Fibroblast of peridontal ligament (primary cell): ENCODE measurements around the gene CEP63.
"Not testable (repeated sequence)": the region's sequence is repeated elsewhere in the genome, so short reads cannot be mapped to it uniquely, and the experiment has no call there.

ENCODE experiments used
- DNase-seq: peaks from one replicate; pipeline ENCODE4 v3.0.0-alpha.2; 2010; ENCODE audit errors: extremely low read depth

Gene CEP63

DNA sequence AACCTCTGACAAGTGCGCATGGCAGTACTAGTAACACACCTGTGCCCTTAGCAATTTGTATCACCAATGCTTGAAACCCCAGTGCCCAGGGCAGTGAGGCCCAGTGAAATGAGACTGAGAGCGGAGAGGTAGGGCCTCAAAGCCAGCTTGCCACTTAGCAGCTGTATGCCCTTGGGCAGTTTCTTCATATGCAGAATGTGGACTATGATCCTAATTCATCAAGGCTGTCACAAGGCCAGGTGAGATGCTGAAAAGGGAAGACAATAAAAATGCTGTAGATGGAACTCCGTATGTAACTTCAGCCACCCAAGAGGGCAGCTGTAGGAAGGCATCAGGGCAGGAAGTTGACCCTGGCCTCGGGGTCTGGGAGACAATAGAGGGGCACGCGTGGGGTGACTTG is 90.6 kb downstream of the CEP63 start:
- DNase-seq, result no peak

- no peak for DNase-seq
These were observed 91.0 kb downstream of the CEP63 start for GRCh38 chr3:134576831-134577230.

- DNase-seq, result no peak
These were observed 93.3 kb downstream of the CEP63 start for GRCh38 chr3:134579141-134579665.

- DNase-seq, result no peak
These were observed 104.9 kb downstream of the CEP63 start for GRCh38 chr3:134590766-134591165.

DNA sequence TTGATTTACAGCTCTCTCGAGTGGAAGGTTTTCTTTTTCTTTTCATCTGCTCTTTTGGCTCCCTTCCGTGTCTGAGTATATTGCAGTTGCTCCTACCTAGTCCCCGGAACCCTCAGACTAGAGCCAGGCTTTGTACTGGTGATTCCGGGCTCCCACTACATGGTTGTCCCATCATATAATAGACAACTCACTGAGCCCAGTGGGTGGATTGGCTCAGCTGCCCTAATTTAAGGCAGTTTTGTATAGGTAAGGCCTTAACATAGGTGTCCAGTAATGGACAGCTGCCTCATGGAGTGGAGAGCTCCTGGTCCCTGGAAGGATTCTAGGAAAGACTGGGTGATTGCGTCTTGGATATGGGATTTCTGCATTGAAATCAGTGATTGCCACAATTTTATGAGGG is 106.9 kb downstream of the CEP63 start:
- no peak for DNase-seq

DNA sequence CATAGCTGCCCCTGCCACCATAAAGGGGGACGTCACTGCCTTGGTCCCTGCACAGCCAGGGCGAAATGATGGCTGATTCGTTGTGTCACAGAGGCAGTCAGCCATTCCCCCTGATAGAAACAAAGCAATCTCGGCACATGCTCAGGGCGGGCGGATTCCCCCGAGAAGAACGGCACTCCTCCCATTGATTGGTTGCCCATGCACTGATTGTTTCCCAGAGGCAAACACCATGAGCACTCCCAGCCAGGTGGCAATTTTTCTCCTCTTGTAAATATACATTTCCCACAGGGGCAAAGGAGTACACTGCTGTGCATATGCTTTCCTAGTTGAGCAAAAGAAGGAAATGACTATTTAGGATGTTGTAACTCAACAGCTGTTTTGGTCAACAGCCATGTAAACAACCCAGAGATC is 108.5 kb downstream of the CEP63 start:
- no peak for DNase-seq

DNA sequence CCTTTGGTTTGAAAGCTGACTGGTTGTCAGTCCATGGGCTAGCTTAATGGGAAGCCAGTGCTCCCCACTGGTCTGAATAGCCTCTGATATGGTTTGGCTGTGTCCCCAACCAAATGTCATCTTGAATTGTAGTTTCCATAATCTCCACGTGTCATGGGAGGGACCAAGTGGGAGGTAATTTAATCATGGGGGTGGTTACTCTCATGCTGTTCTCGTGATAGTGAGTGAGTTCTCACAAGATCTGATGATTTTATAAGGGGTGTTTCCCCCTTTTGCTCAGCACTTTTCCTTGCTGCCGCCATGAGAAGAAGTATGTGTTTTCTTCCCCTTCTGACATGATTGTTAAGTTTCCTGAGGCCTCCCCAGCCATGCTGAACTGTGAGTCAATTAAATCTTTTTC is 109.1 kb downstream of the CEP63 start:
- DNase-seq, result not testable (repeated sequence)

DNA sequence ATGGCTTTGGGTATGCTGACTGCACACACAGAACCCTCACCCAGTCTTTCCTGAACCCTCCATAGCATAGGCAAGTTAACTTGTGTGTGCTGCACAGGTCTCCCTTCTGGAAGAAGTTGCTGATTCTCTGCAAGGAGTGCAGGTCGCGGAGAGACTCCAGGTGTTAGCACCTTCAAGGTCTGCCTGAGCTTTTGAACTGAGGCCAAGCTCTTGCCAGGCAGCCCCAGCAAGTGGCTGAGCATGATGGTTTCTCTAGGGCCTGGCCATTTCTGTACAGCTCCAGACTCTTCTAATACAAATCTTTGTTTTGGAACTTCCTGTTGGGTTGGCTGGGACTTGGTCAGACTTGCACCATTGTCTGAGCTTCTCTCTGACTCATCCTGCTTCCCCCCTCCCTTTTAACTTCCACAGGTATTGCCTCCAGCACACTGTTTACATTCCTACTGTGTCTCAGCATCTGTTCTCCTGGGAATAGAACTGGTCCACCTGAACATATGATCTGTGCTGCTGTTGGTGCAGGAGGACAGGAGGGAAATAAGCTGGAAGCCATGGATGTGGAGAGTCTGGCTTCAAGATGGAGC is 111.6 kb downstream of the CEP63 start:
- DNase-seq, result no peak

GRCh38 chr3:134598763-134599545 is 113.1 kb downstream of the CEP63 start:
- DNase-seq, result no peak

DNA sequence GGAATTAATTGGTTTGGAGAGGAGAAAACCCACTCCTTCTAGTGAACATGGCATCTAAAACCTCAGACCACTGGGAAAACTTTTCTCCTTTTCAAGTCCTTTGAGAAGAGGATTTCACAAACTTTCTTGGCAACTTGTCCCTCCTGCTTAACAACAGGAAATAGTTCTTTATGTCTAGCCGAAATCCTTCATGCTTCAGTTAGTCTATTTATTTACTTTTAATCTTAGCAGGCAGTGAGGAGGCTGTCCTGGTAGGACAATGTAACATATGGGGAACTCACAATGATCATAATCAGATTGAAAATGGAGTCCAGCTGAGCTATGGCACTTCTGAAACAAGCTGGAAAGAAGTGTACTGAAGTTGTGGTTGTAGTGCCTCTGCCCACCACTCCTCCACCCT is 114.3 kb downstream of the CEP63 start:
- peak; percentile 87 for DNase-seq

- DNase-seq, result peak; percentile 69
These were observed 115.0 kb downstream of the CEP63 start for GRCh38 chr3:134600685-134601463.

- peak; percentile 18 for DNase-seq
These were observed 115.9 kb downstream of the CEP63 start for GRCh38 chr3:134601539-134602439.

DNA sequence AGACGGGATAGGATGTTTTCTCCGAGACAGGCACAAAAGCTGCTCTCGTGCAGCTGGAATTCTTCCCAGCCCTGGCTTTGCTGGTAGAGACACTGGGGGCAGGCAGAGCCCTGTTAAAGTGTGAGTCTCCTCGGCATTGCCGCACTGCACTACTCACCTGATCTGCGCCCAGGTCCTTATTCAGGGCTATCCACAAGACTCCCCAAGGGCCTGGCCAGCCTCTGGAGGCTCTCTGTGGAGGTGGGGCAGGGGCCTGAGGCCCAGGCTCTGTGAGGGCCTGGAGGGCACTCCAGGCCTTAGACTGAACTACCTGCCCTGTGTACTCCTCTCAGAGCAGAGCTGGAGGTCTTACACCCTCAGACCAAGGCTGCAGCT is 116.6 kb downstream of the CEP63 start:
- DNase-seq, result no peak

- DNase-seq, result no peak
These were observed 117.6 kb downstream of the CEP63 start for GRCh38 chr3:134603480-134603879.

- no peak for DNase-seq
These were observed 118.1 kb downstream of the CEP63 start for GRCh38 chr3:134603956-134604355.

DNA sequence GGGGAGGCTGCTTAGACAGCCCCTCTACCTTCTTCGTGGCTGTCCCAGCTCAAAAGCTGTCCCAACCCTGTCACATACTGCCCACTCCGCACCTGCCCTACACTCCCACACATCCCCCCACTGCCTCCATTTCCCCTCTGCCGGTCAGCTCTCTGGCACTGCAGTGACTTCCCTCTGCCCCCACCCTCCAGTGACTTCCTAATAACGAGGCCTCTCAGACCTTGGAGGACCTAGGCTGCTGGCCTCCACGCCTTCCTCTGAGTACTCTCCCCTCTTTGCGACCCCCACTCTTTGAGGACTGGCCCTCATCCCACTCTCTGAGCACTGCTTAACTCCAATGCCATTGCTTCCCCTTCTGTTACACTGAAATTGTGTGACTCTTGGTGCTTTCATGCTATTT is 119.7 kb downstream of the CEP63 start:
- DNase-seq, result no peak

DNA sequence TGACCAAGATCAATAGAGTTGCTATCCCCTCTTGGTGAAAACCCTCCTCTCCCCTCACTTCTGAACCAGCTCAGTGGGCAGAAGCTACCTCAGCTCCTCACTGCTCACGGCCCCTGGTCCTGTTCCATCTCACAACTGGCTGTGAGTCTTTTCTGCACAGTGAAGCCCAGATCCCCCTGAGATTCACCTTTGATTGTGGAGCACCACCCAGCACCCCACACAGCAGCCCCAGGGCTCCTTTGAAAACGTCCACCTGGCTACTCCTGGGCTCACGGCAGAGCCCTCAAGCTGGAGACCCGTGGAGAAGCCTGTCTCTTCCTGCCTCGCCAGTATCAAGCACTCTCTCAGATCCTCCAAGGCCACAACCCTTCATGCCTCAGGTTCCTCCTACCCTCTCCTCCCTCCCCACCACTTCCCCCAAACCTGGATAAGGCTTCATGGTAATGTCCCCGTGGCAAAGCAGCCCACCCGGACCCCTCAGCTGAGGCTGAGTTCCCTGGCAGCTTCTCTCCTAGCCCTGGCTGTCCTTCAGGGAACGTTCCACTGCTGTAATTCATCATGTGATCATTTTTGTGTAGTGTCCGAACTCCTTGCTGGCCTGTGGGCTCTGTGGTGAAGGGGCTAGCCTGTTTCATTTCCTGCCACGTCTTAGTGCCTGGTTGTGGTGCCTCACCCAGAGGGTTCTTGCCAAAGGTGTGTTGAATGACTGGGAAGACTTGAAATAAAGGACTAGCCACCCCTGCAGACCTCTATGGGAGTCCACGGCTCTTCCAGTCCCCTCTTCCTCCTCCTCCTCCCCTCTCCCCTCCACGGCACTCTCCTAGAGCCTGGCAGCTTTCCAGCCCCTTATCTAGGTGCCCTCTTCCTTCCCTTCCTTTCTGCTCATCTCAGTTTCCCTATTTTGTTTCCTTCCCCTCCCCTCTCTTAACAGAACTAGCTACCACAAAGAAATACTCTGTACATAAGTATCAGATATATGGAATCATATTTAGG is 120.5 kb downstream of the CEP63 start:
- DNase-seq, result no peak

- no peak for DNase-seq
These were observed 121.5 kb downstream of the CEP63 start for GRCh38 chr3:134607054-134608022.
